Measurements from ENCODE around the gene ZSCAN10.
"Not testable (repeated sequence)": the region's sequence is repeated elsewhere in the genome, so short reads cannot be mapped to it uniquely, and the experiment has no call there.

GRCh38 chr16:3053330-3053710 is 45.8 kb downstream of the ZSCAN10 start:
- not testable (repeated sequence) for TF ChIP-seq POLR2A, TAF1, POLR2AphosphoS5, SPI1 (IDR thresholded peaks at IDR 0.05; ENCODE audit: low read depth, low read length)

Data from GM12891 (cell line).